Liver (tissue), 9 donors: Measurements from ENCODE around the gene TRIM41. TPM values are rescaled to one million over a fixed set of nuclear protein-coding genes. Genes with fewer than 3 reads are reported as not detected.

Experiments
- DNase-seq: peaks from one replicate; pipeline ENCODE4 v3.0.0-alpha.2; 2017; ENCODE audit warnings: low spot score
- H3K27ac ChIP-seq, 2 donors: one replicate each; pipeline ENCODE4 v1.7.0; 2013; ENCODE audit warnings: inconsistent platforms in 2 of 2, low read length in 2 of 2, control low read depth in 1 of 2, low read depth in 1 of 2, mild to moderate bottlenecking in 1 of 2
- H3K27me3 ChIP-seq, 4 donors: one replicate each; pipeline versions ENCODE4 v1.6.1 to v1.7.0; 2013; ENCODE audit warnings: low read length in 3 of 4, inconsistent platforms in 1 of 4, mild to moderate bottlenecking in 1 of 4, moderate library complexity in 1 of 4; ENCODE audit not compliant: control insufficient read depth in 4 of 4, insufficient read depth in 4 of 4
- H3K36me3 ChIP-seq, 4 donors: one replicate each; pipeline versions ENCODE4 v1.6.1 to v1.7.0; 2013; ENCODE audit warnings: low read length in 3 of 4, mild to moderate bottlenecking in 3 of 4, low read depth in 1 of 4, moderate library complexity in 1 of 4; ENCODE audit not compliant: control insufficient read depth in 4 of 4, insufficient read depth in 3 of 4
- H3K4me1 ChIP-seq, 4 donors: one replicate each; pipeline versions ENCODE4 v1.6.1 to v1.7.0; 2013; ENCODE audit warnings: low read length in 3 of 4, mild to moderate bottlenecking in 3 of 4, moderate library complexity in 1 of 4; ENCODE audit not compliant: control insufficient read depth in 4 of 4, insufficient read depth in 4 of 4
- H3K4me3 ChIP-seq, 3 donors: one replicate each; pipeline versions ENCODE4 v1.6.1 to v1.7.0; 2013; ENCODE audit warnings: low read length in 3 of 3, control low read depth in 1 of 3, low read depth in 1 of 3, mild to moderate bottlenecking in 1 of 3
- H3K9ac ChIP-seq, 2 donors: one replicate each; pipeline ENCODE4 v1.7.0; 2013; ENCODE audit warnings: low read length in 2 of 2, mild to moderate bottlenecking in 2 of 2, moderate library complexity in 2 of 2, control low read depth in 1 of 2, low read depth in 1 of 2
- H3K9me3 ChIP-seq, 4 donors: one replicate each; pipeline versions ENCODE4 v1.6.1 to v1.7.0; 2013; ENCODE audit warnings: low read length in 3 of 4; ENCODE audit not compliant: control insufficient read depth in 4 of 4
- EGR1 ChIP-seq, 2 donors: IDR thresholded peaks; 2 replicates each; pipeline ENCODE4 v1.6.1; 2016 to 2018; ENCODE audit warnings: antibody characterized with exemption in 2 of 2, low read depth in 2 of 2
- FOXA1 ChIP-seq: IDR thresholded peaks from 2 replicates; pipeline ENCODE4 v1.6.1; 2016; ENCODE audit warnings: antibody characterized with exemption
- FOXA2 ChIP-seq: IDR thresholded peaks from 2 replicates; pipeline ENCODE4 v1.6.1; 2016; ENCODE audit warnings: antibody characterized with exemption
- GABPA ChIP-seq, 2 donors: IDR thresholded peaks in 1 of 2; conservative IDR thresholded peaks in 1 of 2; 2 replicates each; pipeline ENCODE4 v1.6.1; 2016; ENCODE audit warnings: antibody characterized with exemption in 2 of 2, mild to moderate bottlenecking in 1 of 2, moderate library complexity in 1 of 2
- HNF4G ChIP-seq: IDR thresholded peaks from 2 replicates; pipeline ENCODE4 v1.6.1; 2016; ENCODE audit warnings: antibody characterized with exemption
- JUND ChIP-seq, 2 donors: IDR thresholded peaks; 2 replicates each; pipeline ENCODE4 v1.6.1; 2016; ENCODE audit warnings: antibody characterized with exemption in 2 of 2
- MAX ChIP-seq: IDR thresholded peaks from 2 replicates; pipeline ENCODE4 v1.6.1; 2016; ENCODE audit warnings: antibody characterized with exemption
- NR2F2 ChIP-seq: IDR thresholded peaks from 2 replicates; pipeline ENCODE4 v1.6.1; 2016; ENCODE audit warnings: antibody characterized with exemption
- RAD21 ChIP-seq, 2 donors: IDR thresholded peaks; 2 replicates each; pipeline ENCODE4 v1.6.1; 2016; ENCODE audit warnings: antibody characterized with exemption in 2 of 2, mild to moderate bottlenecking in 2 of 2
- RXRA ChIP-seq, 2 donors: IDR thresholded peaks; 2 replicates each; pipeline ENCODE4 v1.6.1; 2017 to 2018; ENCODE audit warnings: antibody characterized with exemption in 2 of 2, mild to moderate bottlenecking in 1 of 2
- SP1 ChIP-seq: IDR thresholded peaks from 2 replicates; pipeline ENCODE4 v1.6.1; 2018; ENCODE audit warnings: antibody characterized with exemption, mild to moderate bottlenecking
- TAF1 ChIP-seq: conservative IDR thresholded peaks from 2 replicates; pipeline ENCODE4 v1.6.1; 2016; ENCODE audit warnings: antibody characterized with exemption, mild to moderate bottlenecking
- YY1 ChIP-seq: IDR thresholded peaks from 2 replicates; pipeline ENCODE4 v1.6.1; 2016; ENCODE audit warnings: antibody characterized with exemption, mild to moderate bottlenecking
- ZBTB33 ChIP-seq: IDR thresholded peaks from 2 replicates; pipeline ENCODE4 v1.6.1; 2016; ENCODE audit warnings: antibody characterized with exemption
- WGBS: extraction: QIAGEN DNeasy Blood & Tissue Kit; methylation state at CpG from one replicate; pipeline ENCODE4 v1.1.7; 2013; 5-methylcytosine and 5-hydroxymethylcytosine counted together
- polyA plus RNA-seq, 2 donors: library from polyadenylated mRNA; stranded (reverse) in 1 of 2; unstranded in 1 of 2; fragments of 200-250 nt in 1 of 2; fragments of >200 nt in 1 of 2; fragmentation: Nextera tagmentation in 1 of 2; extraction: Ambion mirVana in 1 of 2; gene quantifications; one replicate each; pipeline versions ENCODE4 v1.2.1 to v1.2.3, GENCODE V29; 2013 to 2015
- total RNA-seq, 2 donors: library from RNA; depleted of rRNA; stranded (reverse); fragments of >200 nt; gene quantifications; one replicate each; pipeline ENCODE4 v1.2.3, GENCODE V29; 2014
- TF ChIP-seq, protein P1 (sequence below): fragments of 150-350 bp; IDR thresholded peaks from 2 replicates; pipeline ENCODE4 v1.5.1; 2017; ENCODE audit warnings: improper control_type of control experiment, low read depth, low read length; ENCODE audit not compliant: missing input control
- TF ChIP-seq, protein P2 (sequence below): IDR thresholded peaks from 2 replicates; pipeline ENCODE4 v1.6.1; 2016; ENCODE audit warnings: antibody characterized with exemption, mild to moderate bottlenecking
- donor health status: healthy.
- donor health status: healthy.
- donor health status: healthy.
- donor health status: healthy.
- donor health status: healthy.

Gene TRIM41
- total and polyA plus RNA-seq, 4 donors, result 2.8 to 14.1 (median 11.0) TPM

GRCh38 chr5:181236471-181236870 lies 13.4 kb downstream of the TRIM41 start (continued):
- TF ChIP-seq TAF1, result no peak
- no peak for TF ChIP-seq EGR1 (IDR thresholded peaks at IDR 0.05; ENCODE audit: low read depth in 2 of 2)
- no peak for TF ChIP-seq JUND (IDR thresholded peaks at IDR 0.05)
- TF ChIP-seq GABPA (IDR thresholded peaks at IDR 0.05 in 1 of 2, conservative IDR thresholded peaks at IDR 0.05 in 1 of 2), result no peak
- TF ChIP-seq YY1, result no peak
- TF ChIP-seq RAD21 (IDR thresholded peaks at IDR 0.05), result no peak

DNA sequence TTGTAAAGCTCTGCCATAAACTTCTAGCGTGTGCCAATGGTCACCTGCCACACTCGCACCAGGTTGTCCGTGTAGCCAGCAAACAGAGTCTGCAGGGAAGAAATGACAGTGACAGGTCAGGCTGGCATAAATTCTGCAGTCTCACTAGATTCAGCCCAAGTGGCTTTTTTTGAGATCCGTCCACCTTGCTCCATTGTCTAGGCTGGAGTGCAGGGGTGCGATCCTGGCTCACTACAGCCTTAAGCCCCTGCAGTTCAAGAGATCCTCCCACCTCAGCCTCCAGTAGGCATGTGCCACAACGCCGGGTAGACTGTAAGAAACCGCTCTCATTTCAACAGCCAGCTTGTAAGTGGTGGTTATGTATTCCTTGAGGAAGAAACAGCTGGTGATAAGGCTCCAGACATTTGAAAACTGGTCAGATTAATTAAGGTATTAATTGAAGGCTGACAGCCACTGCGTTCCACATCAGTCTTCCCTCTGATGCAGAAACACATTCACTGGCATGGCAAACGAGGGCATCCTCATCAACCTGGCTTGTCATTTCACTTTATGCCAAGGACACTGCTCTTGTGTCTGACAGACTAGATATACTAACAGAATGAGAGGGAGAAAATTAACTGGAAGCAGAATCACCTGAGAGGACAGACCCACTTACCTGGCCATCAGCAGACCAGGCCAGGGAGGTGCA lies 14.0 kb downstream of the TRIM41 start:
- Histone ChIP-seq H3K9me3 (no peaks in the 10 kb centered on the region), H3K9ac (no peak overlapping the region), H3K36me3 (peaks cover 34 to 90% (median 69%) of the 10 kb centered on the region in 4 donors), H3K4me3 (no peak overlapping the region), H3K4me1 (peaks cover 0 to 8% (median 6%) of the 10 kb centered on the region in 4 donors), H3K27me3 (no peaks in the 10 kb centered on the region), H3K27ac (no peak overlapping the region)
- TF ChIP-seq SP1 (no peak), FOXA2 (no peak), RXRA (IDR thresholded peaks at IDR 0.05) (no peak), FOXA1 (no peak), EGR1 (IDR thresholded peaks at IDR 0.05; ENCODE audit: low read depth in 2 of 2) (no peak), NR2F2 (no peak), HNF4G (no peak), GABPA (IDR thresholded peaks at IDR 0.05 in 1 of 2, conservative IDR thresholded peaks at IDR 0.05 in 1 of 2) (no peak), ZBTB33 (no peak), MAX (no peak)
- TF ChIP-seq, protein P1, sequence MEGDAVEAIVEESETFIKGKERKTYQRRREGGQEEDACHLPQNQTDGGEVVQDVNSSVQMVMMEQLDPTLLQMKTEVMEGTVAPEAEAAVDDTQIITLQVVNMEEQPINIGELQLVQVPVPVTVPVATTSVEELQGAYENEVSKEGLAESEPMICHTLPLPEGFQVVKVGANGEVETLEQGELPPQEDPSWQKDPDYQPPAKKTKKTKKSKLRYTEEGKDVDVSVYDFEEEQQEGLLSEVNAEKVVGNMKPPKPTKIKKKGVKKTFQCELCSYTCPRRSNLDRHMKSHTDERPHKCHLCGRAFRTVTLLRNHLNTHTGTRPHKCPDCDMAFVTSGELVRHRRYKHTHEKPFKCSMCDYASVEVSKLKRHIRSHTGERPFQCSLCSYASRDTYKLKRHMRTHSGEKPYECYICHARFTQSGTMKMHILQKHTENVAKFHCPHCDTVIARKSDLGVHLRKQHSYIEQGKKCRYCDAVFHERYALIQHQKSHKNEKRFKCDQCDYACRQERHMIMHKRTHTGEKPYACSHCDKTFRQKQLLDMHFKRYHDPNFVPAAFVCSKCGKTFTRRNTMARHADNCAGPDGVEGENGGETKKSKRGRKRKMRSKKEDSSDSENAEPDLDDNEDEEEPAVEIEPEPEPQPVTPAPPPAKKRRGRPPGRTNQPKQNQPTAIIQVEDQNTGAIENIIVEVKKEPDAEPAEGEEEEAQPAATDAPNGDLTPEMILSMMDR, result no peak
- TF ChIP-seq, protein P2, sequence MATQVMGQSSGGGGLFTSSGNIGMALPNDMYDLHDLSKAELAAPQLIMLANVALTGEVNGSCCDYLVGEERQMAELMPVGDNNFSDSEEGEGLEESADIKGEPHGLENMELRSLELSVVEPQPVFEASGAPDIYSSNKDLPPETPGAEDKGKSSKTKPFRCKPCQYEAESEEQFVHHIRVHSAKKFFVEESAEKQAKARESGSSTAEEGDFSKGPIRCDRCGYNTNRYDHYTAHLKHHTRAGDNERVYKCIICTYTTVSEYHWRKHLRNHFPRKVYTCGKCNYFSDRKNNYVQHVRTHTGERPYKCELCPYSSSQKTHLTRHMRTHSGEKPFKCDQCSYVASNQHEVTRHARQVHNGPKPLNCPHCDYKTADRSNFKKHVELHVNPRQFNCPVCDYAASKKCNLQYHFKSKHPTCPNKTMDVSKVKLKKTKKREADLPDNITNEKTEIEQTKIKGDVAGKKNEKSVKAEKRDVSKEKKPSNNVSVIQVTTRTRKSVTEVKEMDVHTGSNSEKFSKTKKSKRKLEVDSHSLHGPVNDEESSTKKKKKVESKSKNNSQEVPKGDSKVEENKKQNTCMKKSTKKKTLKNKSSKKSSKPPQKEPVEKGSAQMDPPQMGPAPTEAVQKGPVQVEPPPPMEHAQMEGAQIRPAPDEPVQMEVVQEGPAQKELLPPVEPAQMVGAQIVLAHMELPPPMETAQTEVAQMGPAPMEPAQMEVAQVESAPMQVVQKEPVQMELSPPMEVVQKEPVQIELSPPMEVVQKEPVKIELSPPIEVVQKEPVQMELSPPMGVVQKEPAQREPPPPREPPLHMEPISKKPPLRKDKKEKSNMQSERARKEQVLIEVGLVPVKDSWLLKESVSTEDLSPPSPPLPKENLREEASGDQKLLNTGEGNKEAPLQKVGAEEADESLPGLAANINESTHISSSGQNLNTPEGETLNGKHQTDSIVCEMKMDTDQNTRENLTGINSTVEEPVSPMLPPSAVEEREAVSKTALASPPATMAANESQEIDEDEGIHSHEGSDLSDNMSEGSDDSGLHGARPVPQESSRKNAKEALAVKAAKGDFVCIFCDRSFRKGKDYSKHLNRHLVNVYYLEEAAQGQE, result no peak
- no peak for DNase-seq
- WGBS, result 94% methylated on average over 10 of the region's 10 CpGs
